HEK293 (cell line): Measurements from ENCODE around the gene STARD10.
A peak's percentile ranks its signal among the peaks of the same experiment; 100 is the strongest.

Experiments
- BCL11A ChIP-seq: fragments of 450-650 bp; formaldehyde crosslinking; IDR thresholded peaks from 2 replicates; pipeline ENCODE4 v1.5.1; 2016; ENCODE audit warnings: low read depth, missing biosample characterization, missing genetic modification characterization
- EGR2 ChIP-seq: fragments of 450-650 bp; formaldehyde crosslinking; IDR thresholded peaks from 2 replicates; pipeline ENCODE4 v1.5.1; 2016; ENCODE audit warnings: low read depth, missing biosample characterization, missing genetic modification characterization
- GFI1B ChIP-seq: fragments of 450-650 bp; formaldehyde crosslinking; IDR thresholded peaks from 2 replicates; pipeline ENCODE4 v1.5.1; 2016; ENCODE audit warnings: missing biosample characterization, missing genetic modification characterization
- GLI4 ChIP-seq: fragments of 450-650 bp; formaldehyde crosslinking; IDR thresholded peaks from 2 replicates; pipeline ENCODE4 v1.5.1; 2016; ENCODE audit warnings: missing biosample characterization, missing genetic modification characterization
- KLF9 ChIP-seq: fragments of 450-650 bp; formaldehyde crosslinking; IDR thresholded peaks from 2 replicates; pipeline ENCODE4 v1.5.1; 2016; ENCODE audit warnings: missing biosample characterization, missing genetic modification characterization, low read depth
- OVOL3 ChIP-seq: fragments of 450-650 bp; formaldehyde crosslinking; IDR thresholded peaks from 2 replicates; pipeline ENCODE4 v1.5.1; 2016; ENCODE audit warnings: missing biosample characterization, missing genetic modification characterization
- PBX3 ChIP-seq: sonication (generic); formaldehyde crosslinking; IDR thresholded peaks from 2 replicates; pipeline ENCODE4 v1.8.1; 2022; ENCODE audit warnings: mild to moderate bottlenecking, moderate library complexity, missing genetic modification reagents
- SP2 ChIP-seq: fragments of 450-650 bp; formaldehyde crosslinking; IDR thresholded peaks from 2 replicates; pipeline ENCODE4 v1.5.1; 2016; ENCODE audit warnings: missing biosample characterization, missing genetic modification characterization
- TCF7L2 ChIP-seq: IDR thresholded peaks from 2 replicates; pipeline ENCODE4 v1.6.1; 2011; ENCODE audit warnings: low read depth, mild to moderate bottlenecking, inconsistent platforms, low read length, moderate library complexity, borderline replicate concordance
- TRIM28 ChIP-seq: IDR thresholded peaks from 2 replicates; pipeline ENCODE4 v1.6.1; 2011; ENCODE audit warnings: low read length, control low read depth, borderline replicate concordance
- ZFP37 ChIP-seq: fragments of 450-650 bp; formaldehyde crosslinking; IDR thresholded peaks from 2 replicates; pipeline ENCODE4 v1.5.1; 2016; ENCODE audit warnings: missing biosample characterization, missing genetic modification characterization
- ZNF10 ChIP-seq: fragments of 450-650 bp; formaldehyde crosslinking; IDR thresholded peaks from 2 replicates; pipeline ENCODE4 v1.5.1; 2017; ENCODE audit warnings: missing biosample characterization, missing genetic modification characterization
- ZNF132 ChIP-seq: fragments of 450-650 bp; formaldehyde crosslinking; IDR thresholded peaks from 2 replicates; pipeline ENCODE4 v1.5.1; 2017; ENCODE audit warnings: missing biosample characterization, missing genetic modification characterization, borderline replicate concordance
- ZNF155 ChIP-seq: fragments of 450-650 bp; formaldehyde crosslinking; IDR thresholded peaks from 2 replicates; pipeline ENCODE4 v1.5.1; 2016; ENCODE audit warnings: missing biosample characterization, missing genetic modification characterization
- ZNF18 ChIP-seq: fragments of 450-650 bp; formaldehyde crosslinking; IDR thresholded peaks from 2 replicates; pipeline ENCODE4 v1.5.1; 2016; ENCODE audit warnings: missing biosample characterization, missing genetic modification characterization
- ZNF26 ChIP-seq: fragments of 450-650 bp; formaldehyde crosslinking; IDR thresholded peaks from 2 replicates; pipeline ENCODE4 v1.5.1; 2016; ENCODE audit warnings: missing biosample characterization, missing genetic modification characterization
- ZNF341 ChIP-seq: fragments of 450-650 bp; formaldehyde crosslinking; IDR thresholded peaks from 2 replicates; pipeline ENCODE4; 2016; ENCODE audit warnings: low read depth, missing biosample characterization, missing genetic modification characterization
- ZNF398 ChIP-seq: fragments of 450-650 bp; formaldehyde crosslinking; IDR thresholded peaks from 2 replicates; pipeline ENCODE4 v1.5.1; 2017; ENCODE audit warnings: missing biosample characterization, missing genetic modification characterization
- ZNF423 ChIP-seq: fragments of 450-650 bp; formaldehyde crosslinking; IDR thresholded peaks from 2 replicates; pipeline ENCODE4 v1.5.1; 2016; ENCODE audit warnings: missing biosample characterization, missing genetic modification characterization
- ZNF513 ChIP-seq: fragments of 450-650 bp; IDR thresholded peaks from 2 replicates; pipeline ENCODE4 v1.5.1; 2018; ENCODE audit warnings: missing biosample characterization, missing genetic modification characterization
- ZNF514 ChIP-seq: fragments of 450-650 bp; formaldehyde crosslinking; IDR thresholded peaks from 2 replicates; pipeline ENCODE4 v1.5.1; 2016; ENCODE audit warnings: missing biosample characterization, missing genetic modification characterization
- ZNF529 ChIP-seq: fragments of 450-650 bp; formaldehyde crosslinking; IDR thresholded peaks from 2 replicates; pipeline ENCODE4 v1.5.1; 2017; ENCODE audit warnings: missing genetic modification characterization, missing biosample characterization; ENCODE audit not compliant: insufficient replicate concordance
- ZNF530 ChIP-seq: fragments of 450-650 bp; formaldehyde crosslinking; IDR thresholded peaks from 2 replicates; pipeline ENCODE4 v1.5.1; 2016; ENCODE audit warnings: low read depth, missing biosample characterization, missing genetic modification characterization
- ZNF558 ChIP-seq: fragments of 450-650 bp; formaldehyde crosslinking; IDR thresholded peaks from 2 replicates; pipeline ENCODE4 v1.5.1; 2016; ENCODE audit warnings: missing biosample characterization, missing genetic modification characterization
- ZNF560 ChIP-seq: fragments of 450-650 bp; formaldehyde crosslinking; IDR thresholded peaks from 2 replicates; pipeline ENCODE4 v1.5.1; 2017; ENCODE audit warnings: missing biosample characterization, missing genetic modification characterization, borderline replicate concordance
- ZNF629 ChIP-seq: fragments of 450-650 bp; formaldehyde crosslinking; IDR thresholded peaks from 2 replicates; pipeline ENCODE4 v1.5.1; 2017; ENCODE audit warnings: missing biosample characterization, missing genetic modification characterization
- ZNF777 ChIP-seq: fragments of 450-650 bp; formaldehyde crosslinking; IDR thresholded peaks from 2 replicates; pipeline ENCODE4 v1.5.1; 2017; ENCODE audit warnings: missing biosample characterization, missing genetic modification characterization, borderline replicate concordance
- ZNF830 ChIP-seq: fragments of 450-650 bp; IDR thresholded peaks from 2 replicates; pipeline ENCODE4 v1.5.0; 2018; ENCODE audit warnings: missing biosample characterization, missing genetic modification characterization, low read depth, mild to moderate bottlenecking, moderate library complexity
- ZNF837 ChIP-seq: fragments of 450-650 bp; formaldehyde crosslinking; IDR thresholded peaks from 2 replicates; pipeline ENCODE4 v1.5.1; 2016; ENCODE audit warnings: missing biosample characterization, missing genetic modification characterization
- ZSCAN18 ChIP-seq: fragments of 450-650 bp; formaldehyde crosslinking; IDR thresholded peaks from 2 replicates; pipeline ENCODE4 v1.5.1; 2016; ENCODE audit warnings: missing biosample characterization, missing genetic modification characterization
- ZXDB ChIP-seq: fragments of 450-650 bp; formaldehyde crosslinking; IDR thresholded peaks from 2 replicates; pipeline ENCODE4 v1.5.1; 2016; ENCODE audit warnings: missing biosample characterization, missing genetic modification characterization

STARD10 gene

GRCh38 chr11:72793425-72794367, at the start of gene STARD10 (continued):
- TF ChIP-seq ZNF513 (tag by site-specific recombination) (no peak), ZNF530 (tag by site-specific recombination) (no peak), ZNF18 (tag by site-specific recombination) (no peak), ZNF398 (no peak), ZNF423 (tag by site-specific recombination) (no peak), ZNF629 (tag by site-specific recombination) (peak; percentile 76; the same call in 1 of the 2 replicates), ZFP37 (tag by site-specific recombination) (peak; percentile 73; the same call in 1 of the 2 replicates), BCL11A (tag by site-specific recombination) (no peak), ZNF560 (tag by site-specific recombination) (no peak), OVOL3 (tag by site-specific recombination) (peak; percentile 92), ZNF514 (tag by site-specific recombination) (no peak), GLI4 (tag by site-specific recombination) (no peak), ZNF341 (tag by site-specific recombination) (peak; percentile 69), ZNF830 (tag by site-specific recombination) (no peak), SP2 (peak; percentile 86), ZNF777 (tag by site-specific recombination) (no peak), ZXDB (tag by site-specific recombination) (peak; percentile 85), ZNF132 (no peak), ZSCAN18 (tag by site-specific recombination) (no peak), PBX3 (no peak; the same call in 1 of the 2 replicates), ZNF558 (no peak), GFI1B (tag by site-specific recombination) (no peak), ZNF155 (tag by site-specific recombination) (no peak), ZNF837 (no peak), TRIM28 (no peak), KLF9 (0 out of 2 replicates have a peak, but pooled peaks have one; percentile 15), ZNF26 (tag by site-specific recombination) (no peak), ZNF529 (tag by site-specific recombination) (no peak), TCF7L2 (no peak), EGR2 (tag by site-specific recombination) (no peak), ZNF10 (tag by site-specific recombination) (no peak; the same call in 1 of the 2 replicates)
